Keratinocyte (primary cell): ENCODE data around the gene CTNNA3. TPM values are rescaled to one million over a fixed set of nuclear protein-coding genes. Genes with fewer than 3 reads are reported as not detected.

Experiments
- DNase-seq: peaks from one replicate; pipeline ENCODE4 v3.0.0-alpha.2; 2011; ENCODE audit warnings: low read depth, missing footprints, low spot score
- FAIRE-seq: peaks from 2 replicates; lab custom pipeline; 2011; peaks lifted over from hg19 to GRCh38; lab: Jason Lieb, UNC
- H2AFZ ChIP-seq: 2 replicates; pipeline ENCODE4 v1.6.0; 2012; ENCODE audit warnings: low read length, control low read depth, inconsistent platforms; ENCODE audit not compliant: control insufficient read depth
- H3K27ac ChIP-seq: 2 replicates; pipeline ENCODE4 v1.5.1; 2011; ENCODE audit warnings: low read length; ENCODE audit not compliant: control insufficient read depth, insufficient read depth
- H3K27me3 ChIP-seq: 3 replicates; pipeline ENCODE4 v1.6.0; 2011; ENCODE audit warnings: low read length; ENCODE audit not compliant: control insufficient read depth, insufficient read depth; ENCODE audit errors: extremely low read depth
- H3K36me3 ChIP-seq, 2 experiments: 2 replicates in 1 of 2; 3 replicates in 1 of 2; pipeline ENCODE4 v1.5.1; 2011; ENCODE audit warnings: low read length in 2 of 2, mild to moderate bottlenecking in 1 of 2; ENCODE audit not compliant: control insufficient read depth in 2 of 2, insufficient read depth in 2 of 2; ENCODE audit errors: extremely low read depth in 1 of 2
- H3K4me1 ChIP-seq: 3 replicates; pipeline ENCODE4 v1.5.1; 2011; ENCODE audit warnings: low read length; ENCODE audit not compliant: control insufficient read depth, insufficient read depth; ENCODE audit errors: extremely low read depth
- H3K4me2 ChIP-seq: 3 replicates; pipeline ENCODE4 v1.6.0; 2011; ENCODE audit warnings: low read depth, low read length; ENCODE audit not compliant: control insufficient read depth, insufficient read depth; ENCODE audit errors: extremely low read depth
- H3K4me3 ChIP-seq, 3 experiments: fragments of 200-600 bp in 1 of 3; sonication (generic) in 1 of 3; 2 replicates in 2 of 3; 3 replicates in 1 of 3; pipeline ENCODE4 v1.5.1; 2011 to 2016; ENCODE audit warnings: low read length in 3 of 3, mild to moderate bottlenecking in 3 of 3, control low read depth in 2 of 3, inconsistent platforms in 1 of 3, low read depth in 1 of 3, mixed read lengths in 1 of 3, mixed run types in 1 of 3, moderate library complexity in 1 of 3; ENCODE audit not compliant: control insufficient read depth in 2 of 3, insufficient read depth in 2 of 3; ENCODE audit errors: extremely low read depth in 1 of 3
- H3K79me2 ChIP-seq: 2 replicates; pipeline ENCODE4 v1.6.0; 2012; ENCODE audit warnings: low read length; ENCODE audit not compliant: control insufficient read depth, insufficient read depth
- H3K9ac ChIP-seq: 3 replicates; pipeline ENCODE4 v1.6.0; 2011; ENCODE audit warnings: low read length; ENCODE audit not compliant: control insufficient read depth, insufficient read depth; ENCODE audit errors: extremely low read depth
- H3K9me1 ChIP-seq: 3 replicates; pipeline ENCODE4 v1.6.0; 2011; ENCODE audit warnings: low read length; ENCODE audit not compliant: control insufficient read depth, insufficient read depth; ENCODE audit errors: extremely low read depth
- H3K9me3 ChIP-seq: 2 replicates; pipeline ENCODE4 v1.5.1; 2012; ENCODE audit warnings: low read depth, low read length; ENCODE audit not compliant: control insufficient read depth
- H4K20me1 ChIP-seq: 3 replicates; pipeline ENCODE4 v1.6.0; 2011; ENCODE audit warnings: low read length; ENCODE audit not compliant: control insufficient read depth, insufficient read depth; ENCODE audit errors: extremely low read depth
- EZH2 ChIP-seq: IDR thresholded peaks from one replicate; pipeline ENCODE4 v1.6.1; 2012; ENCODE audit warnings: inconsistent platforms, mild to moderate bottlenecking, low read length, moderate library complexity
- dilution Hi-C: fragments of 300-500 bp; cut with MboI; formaldehyde crosslinking; loops from one replicate; pipeline ENCODE4 v1.7.0; 2020; ENCODE audit warnings: low sequenced_read_pairs; ENCODE audit not compliant: extremely low pct_ligation_motif_present
- polyA plus RNA-seq, 5 experiments: library from polyadenylated mRNA; depleted of rRNA in 3 of 5; stranded (reverse) in 3 of 5; stranded (forward) in 1 of 5; unstranded in 1 of 5; fragments of >200 nt; gene quantifications; 1 replicate in 1 of 5; 2 replicates in 3 of 5; 3 replicates in 1 of 5; pipeline versions ENCODE4 v1.2.1 to v1.2.3, GENCODE V29; 2011 to 2012; ENCODE audit warnings: missing spikeins in 2 of 5, low read depth in 1 of 5, low replicate concordance in 1 of 5
- TF ChIP-seq, protein P1 (sequence below), 3 experiments: IDR thresholded peaks in 1 of 3; conservative IDR thresholded peaks in 1 of 3; optimal IDR thresholded peaks in 1 of 3; 2 replicates in 2 of 3; 3 replicates in 1 of 3; pipeline versions ENCODE3 to v1.5.1; 2011; ENCODE audit warnings: low read length in 3 of 3, mild to moderate bottlenecking in 3 of 3, moderate library complexity in 2 of 3, control low read depth in 1 of 3, inconsistent platforms in 1 of 3; ENCODE audit not compliant: insufficient read depth in 2 of 3; ENCODE audit errors: extremely low read depth in 1 of 3

CTNNA3 gene
- polyA plus RNA-seq, 1 donor (not counting 4 experiments of a cell fraction or from before 2014, with no cell fraction given): 0.01 TPM

DNA sequence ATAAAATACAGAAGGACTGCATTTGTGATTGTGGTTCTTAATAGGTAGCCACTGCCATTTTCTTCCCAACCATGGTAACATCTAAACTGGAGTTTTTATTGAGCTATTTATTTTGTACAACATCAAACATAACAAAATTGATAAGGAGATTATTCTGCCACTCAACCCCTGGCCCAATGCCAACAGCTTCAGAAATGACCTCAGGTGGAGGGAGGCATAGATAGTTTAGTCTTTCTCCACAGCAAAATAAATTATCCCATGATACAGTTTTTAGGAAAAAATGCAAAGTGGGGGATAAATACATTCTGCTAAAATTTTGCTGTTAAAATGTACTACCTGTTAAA, 712.5 kb downstream of the CTNNA3 start:
- dilution Hi-C loops: no loop called here
- no peaks in the 10 kb centered on the region for H3K79me2 ChIP-seq
- DNase-seq (no peak), FAIRE-seq (no peak)
- H3K9me1 ChIP-seq: no peaks in the 10 kb centered on the region
- no peak overlapping the region for H3K9ac ChIP-seq
- no peak overlapping the region for H3K27ac ChIP-seq
- no peaks in the 10 kb centered on the region for H3K4me1 ChIP-seq
- H2AFZ ChIP-seq: no peak overlapping the region
- H3K9me3 ChIP-seq: no peaks in the 10 kb centered on the region
- no peaks in the 10 kb centered on the region for H3K27me3 ChIP-seq
- TF ChIP-seq, protein P1, sequence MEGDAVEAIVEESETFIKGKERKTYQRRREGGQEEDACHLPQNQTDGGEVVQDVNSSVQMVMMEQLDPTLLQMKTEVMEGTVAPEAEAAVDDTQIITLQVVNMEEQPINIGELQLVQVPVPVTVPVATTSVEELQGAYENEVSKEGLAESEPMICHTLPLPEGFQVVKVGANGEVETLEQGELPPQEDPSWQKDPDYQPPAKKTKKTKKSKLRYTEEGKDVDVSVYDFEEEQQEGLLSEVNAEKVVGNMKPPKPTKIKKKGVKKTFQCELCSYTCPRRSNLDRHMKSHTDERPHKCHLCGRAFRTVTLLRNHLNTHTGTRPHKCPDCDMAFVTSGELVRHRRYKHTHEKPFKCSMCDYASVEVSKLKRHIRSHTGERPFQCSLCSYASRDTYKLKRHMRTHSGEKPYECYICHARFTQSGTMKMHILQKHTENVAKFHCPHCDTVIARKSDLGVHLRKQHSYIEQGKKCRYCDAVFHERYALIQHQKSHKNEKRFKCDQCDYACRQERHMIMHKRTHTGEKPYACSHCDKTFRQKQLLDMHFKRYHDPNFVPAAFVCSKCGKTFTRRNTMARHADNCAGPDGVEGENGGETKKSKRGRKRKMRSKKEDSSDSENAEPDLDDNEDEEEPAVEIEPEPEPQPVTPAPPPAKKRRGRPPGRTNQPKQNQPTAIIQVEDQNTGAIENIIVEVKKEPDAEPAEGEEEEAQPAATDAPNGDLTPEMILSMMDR (optimal IDR thresholded peaks at IDR 0.05 in 1 of 3, IDR thresholded peaks at IDR 0.05 in 1 of 3, conservative IDR thresholded peaks at IDR 0.05 in 1 of 3; ENCODE audit: extremely low read depth in 1 of 3, insufficient read depth in 2 of 3, low read length in 3 of 3): no peak
- TF ChIP-seq EZH2: no peak
- no peak overlapping the region for H3K4me3 ChIP-seq
- H3K4me2 ChIP-seq: no peak overlapping the region
- H3K36me3 ChIP-seq: no peaks in the 10 kb centered on the region
- H4K20me1 ChIP-seq: no peaks in the 10 kb centered on the region

DNA sequence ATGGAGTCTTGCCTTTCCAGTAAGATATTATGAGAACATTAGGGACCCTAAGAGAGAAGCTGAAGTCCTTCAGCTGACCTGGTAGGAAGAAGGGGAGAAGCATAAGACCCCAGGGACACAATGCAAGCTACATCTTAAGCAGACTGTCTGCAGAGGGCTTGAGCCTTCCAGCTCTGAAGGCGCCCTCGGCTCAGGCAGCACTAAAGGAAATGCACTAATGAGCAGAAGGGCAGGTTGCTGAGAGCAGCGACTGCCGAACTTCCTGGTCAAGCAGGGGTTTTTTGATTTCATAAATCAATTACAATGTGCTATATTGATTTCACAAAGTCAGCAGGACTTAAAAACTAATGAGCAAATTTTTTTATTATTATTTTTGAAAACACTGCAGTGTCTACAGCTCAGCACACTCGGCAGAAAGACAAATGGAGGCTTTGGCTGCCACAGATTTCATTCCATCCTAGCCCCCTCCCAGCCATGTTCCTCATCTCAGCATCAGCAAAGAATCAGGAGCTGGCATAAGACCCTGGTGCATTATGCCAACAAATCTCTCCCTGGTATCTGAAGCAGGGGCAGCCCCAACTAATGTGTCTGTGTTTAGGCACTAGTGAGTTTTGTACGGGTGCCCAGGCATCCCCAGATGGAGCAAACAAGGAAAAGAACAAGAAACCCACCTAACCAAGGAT, 713.1 kb downstream of the CTNNA3 start:
- FAIRE-seq (no peak), DNase-seq (no peak)
- H3K9me1 ChIP-seq: no peaks in the 10 kb centered on the region
- no peak overlapping the region for H3K4me2 ChIP-seq
- no peak overlapping the region for H3K4me3 ChIP-seq
- no peak overlapping the region for H2AFZ ChIP-seq
- no peak for TF ChIP-seq EZH2
- TF ChIP-seq, protein P1 (optimal IDR thresholded peaks at IDR 0.05 in 1 of 3, IDR thresholded peaks at IDR 0.05 in 1 of 3, conservative IDR thresholded peaks at IDR 0.05 in 1 of 3; ENCODE audit: extremely low read depth in 1 of 3, insufficient read depth in 2 of 3, low read length in 3 of 3): no peak
- H3K27me3 ChIP-seq: no peaks in the 10 kb centered on the region
- no peaks in the 10 kb centered on the region for H3K36me3 ChIP-seq
- H4K20me1 ChIP-seq: no peaks in the 10 kb centered on the region
- dilution Hi-C loops: no loop called here
- H3K9me3 ChIP-seq: no peaks in the 10 kb centered on the region
- H3K9ac ChIP-seq: no peak overlapping the region
- H3K4me1 ChIP-seq: no peaks in the 10 kb centered on the region
- H3K79me2 ChIP-seq: no peaks in the 10 kb centered on the region
- no peak overlapping the region for H3K27ac ChIP-seq
